Measurements from ENCODE around the gene TSHZ1. TPM values are rescaled to one million over a fixed set of nuclear protein-coding genes. Genes with fewer than 3 reads are reported as not detected.

TSHZ1 gene
- total and polyA plus RNA-seq, 2 experiments from 2014 or later = 0.23 to 0.38 TPM

DNA sequence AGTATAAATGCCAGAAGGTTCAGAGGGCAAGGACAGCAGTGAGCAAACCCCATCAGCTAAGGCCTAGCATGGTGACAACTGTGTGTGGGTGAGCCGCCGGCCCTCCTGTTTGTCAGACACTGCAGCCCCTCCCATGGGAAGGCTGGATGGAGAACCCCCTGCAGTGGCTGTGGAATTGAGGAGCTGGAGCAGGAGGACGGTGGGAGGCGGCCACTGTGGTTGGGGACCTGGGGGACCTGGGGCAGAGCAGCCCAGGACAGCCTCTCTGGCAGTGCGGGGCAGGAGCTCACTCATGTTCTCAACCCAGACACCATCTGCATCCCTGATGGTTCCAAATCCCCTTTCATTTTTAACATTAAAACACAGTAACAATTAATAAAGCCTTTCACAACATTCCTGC lies 68.8 kb downstream of the TSHZ1 start:
- no peak for TF ChIP-seq CREB1 (CRISPR knock-in tag; IDR thresholded peaks at IDR 0.05; ENCODE audit: low read depth)
- TF ChIP-seq, protein P1, sequence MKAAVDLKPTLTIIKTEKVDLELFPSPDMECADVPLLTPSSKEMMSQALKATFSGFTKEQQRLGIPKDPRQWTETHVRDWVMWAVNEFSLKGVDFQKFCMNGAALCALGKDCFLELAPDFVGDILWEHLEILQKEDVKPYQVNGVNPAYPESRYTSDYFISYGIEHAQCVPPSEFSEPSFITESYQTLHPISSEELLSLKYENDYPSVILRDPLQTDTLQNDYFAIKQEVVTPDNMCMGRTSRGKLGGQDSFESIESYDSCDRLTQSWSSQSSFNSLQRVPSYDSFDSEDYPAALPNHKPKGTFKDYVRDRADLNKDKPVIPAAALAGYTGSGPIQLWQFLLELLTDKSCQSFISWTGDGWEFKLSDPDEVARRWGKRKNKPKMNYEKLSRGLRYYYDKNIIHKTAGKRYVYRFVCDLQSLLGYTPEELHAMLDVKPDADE (IDR thresholded peaks at IDR 0.05) = no peak
- Mint-ChIP-seq H3K27ac (no peak overlapping the region), H3K36me3 (ENCODE audit: low read depth) (no peaks in the 10 kb centered on the region), H3K9me3 (no peaks in the 10 kb centered on the region; the same call in 2 of the 3 replicates), H3K4me1 (peaks cover 11% of the 10 kb centered on the region), H3K27me3 (ENCODE audit: insufficient read depth, low read depth, poor library complexity) (peaks cover 11% of the 10 kb centered on the region), H3K4me3 (no peak overlapping the region)
- Histone ChIP-seq H3F3A (replicated peaks; ENCODE audit: low read depth) (no peaks in the 10 kb centered on the region), H3K27ac (ENCODE audit: low read depth) (no peak overlapping the region), H4K20me1 (replicated peaks; ENCODE audit: insufficient read depth) (no peaks in the 10 kb centered on the region), H3K79me2 (replicated peaks; ENCODE audit: insufficient read depth) (no peaks in the 10 kb centered on the region), H2AFZ (no peak overlapping the region), H3K9me2 (ENCODE audit: insufficient read depth) (no peaks in the 10 kb centered on the region; the same call in 1 of the 2 replicates), H3K27me3 (ENCODE audit: insufficient read depth) (no peaks in the 10 kb centered on the region), H3K4me1 (ENCODE audit: insufficient read depth) (no peaks in the 10 kb centered on the region), H3K4me3 (no peak overlapping the region), H3K36me3 (ENCODE audit: insufficient read depth) (no peaks in the 10 kb centered on the region), H3K4me2 (no peak overlapping the region)
- DNase-seq (ENCODE audit: low spot score) (no peak), ATAC-seq (no peak)

DNA sequence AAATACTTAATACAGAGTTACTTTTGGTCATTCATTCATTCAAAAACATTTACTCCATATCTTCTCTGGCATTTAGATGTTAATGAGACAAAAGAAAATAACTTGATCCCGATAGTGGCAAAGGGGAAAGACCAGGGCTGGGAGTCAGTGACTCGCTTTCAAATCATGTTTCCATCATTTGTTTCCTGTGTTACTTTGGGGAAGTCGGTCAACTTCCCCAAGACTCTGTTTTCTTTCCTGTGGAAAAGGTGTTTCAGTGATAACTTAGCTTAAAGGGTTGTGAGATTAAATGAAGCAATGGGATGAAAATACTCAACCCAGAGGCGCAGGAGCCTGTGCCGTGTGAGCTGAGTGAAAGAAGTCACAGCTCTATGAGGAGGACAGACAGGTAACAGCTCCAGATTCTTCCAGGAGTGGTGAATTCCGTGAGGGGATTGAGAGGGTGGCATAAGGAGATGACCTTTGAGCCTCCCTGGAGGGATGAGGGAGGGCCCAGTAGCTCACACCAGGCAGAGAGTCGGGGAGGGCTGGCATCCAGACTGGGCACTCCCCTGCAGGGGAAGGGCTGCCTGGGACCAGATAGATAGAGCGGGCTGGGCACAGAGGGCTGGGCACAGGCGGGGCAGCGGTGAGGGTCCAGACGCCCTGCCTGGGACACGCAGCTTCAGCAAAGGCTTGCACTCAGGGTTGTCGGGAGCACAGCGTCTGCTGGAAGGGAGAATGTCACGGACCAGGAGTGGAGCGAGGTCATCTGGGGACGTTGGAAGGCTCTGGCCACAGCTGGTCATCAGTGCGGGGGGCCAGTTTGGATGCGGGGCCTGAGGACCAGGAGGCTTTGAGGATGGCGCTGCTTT lies 70.1 kb downstream of the TSHZ1 start:
- Mint-ChIP-seq H3K27ac (no peak overlapping the region), H3K9me3 (no peaks in the 10 kb centered on the region; the same call in 2 of the 3 replicates), H3K4me1 (peaks cover 11% of the 10 kb centered on the region), H3K36me3 (ENCODE audit: low read depth) (peaks cover 3% of the 10 kb centered on the region; the same call in 1 of the 3 replicates), H3K4me3 (no peak overlapping the region), H3K27me3 (ENCODE audit: insufficient read depth, low read depth, poor library complexity) (peaks cover 16% of the 10 kb centered on the region)
- Histone ChIP-seq H3K4me2 (no peak overlapping the region), H2AFZ (no peak overlapping the region), H3F3A (replicated peaks; ENCODE audit: low read depth) (no peaks in the 10 kb centered on the region), H3K27me3 (ENCODE audit: insufficient read depth) (no peaks in the 10 kb centered on the region), H3K36me3 (ENCODE audit: insufficient read depth) (no peaks in the 10 kb centered on the region), H3K9me2 (ENCODE audit: insufficient read depth) (no peaks in the 10 kb centered on the region; the same call in 1 of the 2 replicates), H3K27ac (ENCODE audit: low read depth) (no peak overlapping the region), H4K20me1 (replicated peaks; ENCODE audit: insufficient read depth) (no peaks in the 10 kb centered on the region), H3K79me2 (replicated peaks; ENCODE audit: insufficient read depth) (no peaks in the 10 kb centered on the region), H3K4me3 (no peak overlapping the region), H3K4me1 (ENCODE audit: insufficient read depth) (no peaks in the 10 kb centered on the region)
- no peak for ATAC-seq
- DNase-seq (ENCODE audit: low spot score) = no peak
- TF ChIP-seq POLR2AphosphoS5 (IDR thresholded peaks at IDR 0.05; ENCODE audit: low read depth) = no peak
- TF ChIP-seq CREB1 (CRISPR knock-in tag; IDR thresholded peaks at IDR 0.05; ENCODE audit: low read depth) = no peak
- no peak for TF ChIP-seq JUNB (IDR thresholded peaks at IDR 0.05; ENCODE audit: unreplicated experiment)
- TF ChIP-seq, protein P2, sequence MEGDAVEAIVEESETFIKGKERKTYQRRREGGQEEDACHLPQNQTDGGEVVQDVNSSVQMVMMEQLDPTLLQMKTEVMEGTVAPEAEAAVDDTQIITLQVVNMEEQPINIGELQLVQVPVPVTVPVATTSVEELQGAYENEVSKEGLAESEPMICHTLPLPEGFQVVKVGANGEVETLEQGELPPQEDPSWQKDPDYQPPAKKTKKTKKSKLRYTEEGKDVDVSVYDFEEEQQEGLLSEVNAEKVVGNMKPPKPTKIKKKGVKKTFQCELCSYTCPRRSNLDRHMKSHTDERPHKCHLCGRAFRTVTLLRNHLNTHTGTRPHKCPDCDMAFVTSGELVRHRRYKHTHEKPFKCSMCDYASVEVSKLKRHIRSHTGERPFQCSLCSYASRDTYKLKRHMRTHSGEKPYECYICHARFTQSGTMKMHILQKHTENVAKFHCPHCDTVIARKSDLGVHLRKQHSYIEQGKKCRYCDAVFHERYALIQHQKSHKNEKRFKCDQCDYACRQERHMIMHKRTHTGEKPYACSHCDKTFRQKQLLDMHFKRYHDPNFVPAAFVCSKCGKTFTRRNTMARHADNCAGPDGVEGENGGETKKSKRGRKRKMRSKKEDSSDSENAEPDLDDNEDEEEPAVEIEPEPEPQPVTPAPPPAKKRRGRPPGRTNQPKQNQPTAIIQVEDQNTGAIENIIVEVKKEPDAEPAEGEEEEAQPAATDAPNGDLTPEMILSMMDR (conservative IDR thresholded peaks at IDR 0.05; ENCODE audit: low read depth in 2 of 2) = no peak
- TF ChIP-seq, protein P3, sequence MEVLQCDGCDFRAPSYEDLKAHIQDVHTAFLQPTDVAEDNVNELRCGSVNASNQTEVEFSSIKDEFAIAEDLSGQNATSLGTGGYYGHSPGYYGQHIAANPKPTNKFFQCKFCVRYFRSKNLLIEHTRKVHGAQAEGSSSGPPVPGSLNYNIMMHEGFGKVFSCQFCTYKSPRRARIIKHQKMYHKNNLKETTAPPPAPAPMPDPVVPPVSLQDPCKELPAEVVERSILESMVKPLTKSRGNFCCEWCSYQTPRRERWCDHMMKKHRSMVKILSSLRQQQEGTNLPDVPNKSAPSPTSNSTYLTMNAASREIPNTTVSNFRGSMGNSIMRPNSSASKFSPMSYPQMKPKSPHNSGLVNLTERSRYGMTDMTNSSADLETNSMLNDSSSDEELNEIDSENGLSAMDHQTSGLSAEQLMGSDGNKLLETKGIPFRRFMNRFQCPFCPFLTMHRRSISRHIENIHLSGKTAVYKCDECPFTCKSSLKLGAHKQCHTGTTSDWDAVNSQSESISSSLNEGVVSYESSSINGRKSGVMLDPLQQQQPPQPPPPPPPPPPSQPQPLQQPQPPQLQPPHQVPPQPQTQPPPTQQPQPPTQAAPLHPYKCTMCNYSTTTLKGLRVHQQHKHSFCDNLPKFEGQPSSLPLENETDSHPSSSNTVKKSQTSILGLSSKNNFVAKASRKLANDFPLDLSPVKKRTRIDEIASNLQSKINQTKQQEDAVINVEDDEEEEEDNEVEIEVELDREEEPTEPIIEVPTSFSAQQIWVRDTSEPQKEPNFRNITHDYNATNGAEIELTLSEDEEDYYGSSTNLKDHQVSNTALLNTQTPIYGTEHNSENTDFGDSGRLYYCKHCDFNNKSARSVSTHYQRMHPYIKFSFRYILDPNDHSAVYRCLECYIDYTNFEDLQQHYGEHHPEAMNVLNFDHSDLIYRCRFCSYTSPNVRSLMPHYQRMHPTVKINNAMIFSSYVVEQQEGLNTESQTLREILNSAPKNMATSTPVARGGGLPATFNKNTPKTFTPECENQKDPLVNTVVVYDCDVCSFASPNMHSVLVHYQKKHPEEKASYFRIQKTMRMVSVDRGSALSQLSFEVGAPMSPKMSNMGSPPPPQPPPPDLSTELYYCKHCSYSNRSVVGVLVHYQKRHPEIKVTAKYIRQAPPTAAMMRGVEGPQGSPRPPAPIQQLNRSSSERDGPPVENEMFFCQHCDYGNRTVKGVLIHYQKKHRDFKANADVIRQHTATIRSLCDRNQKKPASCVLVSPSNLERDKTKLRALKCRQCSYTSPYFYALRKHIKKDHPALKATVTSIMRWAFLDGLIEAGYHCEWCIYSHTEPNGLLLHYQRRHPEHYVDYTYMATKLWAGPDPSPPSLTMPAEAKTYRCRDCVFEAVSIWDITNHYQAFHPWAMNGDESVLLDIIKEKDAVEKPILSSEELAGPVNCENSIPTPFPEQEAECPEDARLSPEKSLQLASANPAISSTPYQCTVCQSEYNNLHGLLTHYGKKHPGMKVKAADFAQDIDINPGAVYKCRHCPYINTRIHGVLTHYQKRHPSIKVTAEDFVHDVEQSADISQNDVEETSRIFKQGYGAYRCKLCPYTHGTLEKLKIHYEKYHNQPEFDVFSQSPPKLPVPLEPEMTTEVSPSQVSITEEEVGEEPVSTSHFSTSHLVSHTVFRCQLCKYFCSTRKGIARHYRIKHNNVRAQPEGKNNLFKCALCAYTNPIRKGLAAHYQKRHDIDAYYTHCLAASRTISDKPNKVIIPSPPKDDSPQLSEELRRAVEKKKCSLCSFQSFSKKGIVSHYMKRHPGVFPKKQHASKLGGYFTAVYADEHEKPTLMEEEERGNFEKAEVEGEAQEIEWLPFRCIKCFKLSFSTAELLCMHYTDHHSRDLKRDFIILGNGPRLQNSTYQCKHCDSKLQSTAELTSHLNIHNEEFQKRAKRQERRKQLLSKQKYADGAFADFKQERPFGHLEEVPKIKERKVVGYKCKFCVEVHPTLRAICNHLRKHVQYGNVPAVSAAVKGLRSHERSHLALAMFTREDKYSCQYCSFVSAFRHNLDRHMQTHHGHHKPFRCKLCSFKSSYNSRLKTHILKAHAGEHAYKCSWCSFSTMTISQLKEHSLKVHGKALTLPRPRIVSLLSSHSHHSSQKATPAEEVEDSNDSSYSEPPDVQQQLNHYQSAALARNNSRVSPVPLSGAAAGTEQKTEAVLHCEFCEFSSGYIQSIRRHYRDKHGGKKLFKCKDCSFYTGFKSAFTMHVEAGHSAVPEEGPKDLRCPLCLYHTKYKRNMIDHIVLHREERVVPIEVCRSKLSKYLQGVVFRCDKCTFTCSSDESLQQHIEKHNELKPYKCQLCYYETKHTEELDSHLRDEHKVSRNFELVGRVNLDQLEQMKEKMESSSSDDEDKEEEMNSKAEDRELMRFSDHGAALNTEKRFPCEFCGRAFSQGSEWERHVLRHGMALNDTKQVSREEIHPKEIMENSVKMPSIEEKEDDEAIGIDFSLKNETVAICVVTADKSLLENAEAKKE (CRISPR knock-in tag; IDR thresholded peaks at IDR 0.05) = no peak
- TF ChIP-seq ZNF114 (CRISPR knock-in tag; IDR thresholded peaks at IDR 0.05) = no peak
- TF ChIP-seq, protein P1 (IDR thresholded peaks at IDR 0.05) = no peak
- no peak for TF ChIP-seq NANOG (IDR thresholded peaks at IDR 0.05; ENCODE audit: borderline replicate concordance)

All from GM23338 (cell line).